ENCODE measurements around the gene MEF2C.

Gene MEF2C

DNA sequence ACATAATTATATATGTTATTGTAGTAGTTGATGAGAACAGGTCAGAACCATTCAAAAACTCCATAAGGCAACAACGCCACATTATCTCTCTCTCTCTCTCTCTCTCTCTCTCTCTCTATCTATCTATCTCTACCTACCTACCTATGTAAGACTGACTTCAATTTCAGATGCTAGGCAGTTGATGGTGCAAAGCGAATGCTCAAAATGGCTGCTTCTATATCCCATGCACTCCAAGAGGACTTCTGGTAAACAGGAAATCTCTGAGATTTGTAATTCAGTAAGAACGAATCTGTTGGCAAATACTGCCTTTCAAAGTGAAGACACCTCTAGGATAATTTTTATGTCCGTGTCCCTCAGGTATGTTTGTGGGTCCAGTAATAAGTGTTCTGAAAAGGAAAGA is 43.7 kb downstream of the MEF2C start:
- no peak for DNase-seq (ENCODE audit: low spot score)
- TF ChIP-seq, protein P1, sequence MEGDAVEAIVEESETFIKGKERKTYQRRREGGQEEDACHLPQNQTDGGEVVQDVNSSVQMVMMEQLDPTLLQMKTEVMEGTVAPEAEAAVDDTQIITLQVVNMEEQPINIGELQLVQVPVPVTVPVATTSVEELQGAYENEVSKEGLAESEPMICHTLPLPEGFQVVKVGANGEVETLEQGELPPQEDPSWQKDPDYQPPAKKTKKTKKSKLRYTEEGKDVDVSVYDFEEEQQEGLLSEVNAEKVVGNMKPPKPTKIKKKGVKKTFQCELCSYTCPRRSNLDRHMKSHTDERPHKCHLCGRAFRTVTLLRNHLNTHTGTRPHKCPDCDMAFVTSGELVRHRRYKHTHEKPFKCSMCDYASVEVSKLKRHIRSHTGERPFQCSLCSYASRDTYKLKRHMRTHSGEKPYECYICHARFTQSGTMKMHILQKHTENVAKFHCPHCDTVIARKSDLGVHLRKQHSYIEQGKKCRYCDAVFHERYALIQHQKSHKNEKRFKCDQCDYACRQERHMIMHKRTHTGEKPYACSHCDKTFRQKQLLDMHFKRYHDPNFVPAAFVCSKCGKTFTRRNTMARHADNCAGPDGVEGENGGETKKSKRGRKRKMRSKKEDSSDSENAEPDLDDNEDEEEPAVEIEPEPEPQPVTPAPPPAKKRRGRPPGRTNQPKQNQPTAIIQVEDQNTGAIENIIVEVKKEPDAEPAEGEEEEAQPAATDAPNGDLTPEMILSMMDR (IDR thresholded peaks at IDR 0.05; ENCODE audit: extremely low read depth, missing control alignments), result no peak

DNA sequence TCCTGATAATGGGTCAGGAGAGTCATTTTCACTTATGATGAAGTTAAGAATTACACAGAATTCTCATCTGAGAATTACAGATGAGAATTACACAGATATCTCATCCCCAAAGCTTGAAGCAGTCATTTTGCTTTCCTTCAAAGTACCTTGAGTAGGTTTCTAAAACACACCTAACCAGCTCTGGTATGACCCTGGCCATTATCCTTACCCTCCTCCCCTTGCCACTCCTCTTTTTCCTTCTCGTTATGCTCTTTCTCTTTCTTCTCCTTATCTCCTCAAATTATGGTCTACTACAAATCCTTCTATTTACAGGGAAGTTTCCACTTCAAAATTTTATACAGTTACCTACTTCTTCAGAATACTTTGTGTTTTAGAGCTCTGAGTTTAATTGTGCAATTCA is 44.5 kb downstream of the MEF2C start:
- TF ChIP-seq, protein P1 (IDR thresholded peaks at IDR 0.05; ENCODE audit: extremely low read depth, missing control alignments), result no peak
- DNase-seq (ENCODE audit: low spot score), result no peak

DNA sequence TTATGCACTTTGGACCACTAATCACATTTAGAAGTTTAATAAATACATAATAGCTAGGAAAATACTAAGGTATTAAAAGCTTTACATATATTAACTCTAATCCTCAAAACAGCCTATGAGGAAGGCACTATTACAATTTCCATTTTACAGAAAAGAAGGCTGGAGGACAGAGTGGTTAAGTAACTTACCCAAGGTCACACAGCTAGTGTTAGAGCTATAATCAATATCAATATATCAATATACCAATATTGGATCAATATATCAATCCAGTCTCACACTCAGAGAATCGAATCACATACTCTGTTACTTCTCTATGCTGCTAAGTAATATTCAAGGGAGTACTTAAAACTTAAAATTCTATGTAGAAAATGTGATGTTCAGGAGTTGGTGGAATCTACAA is 45.2 kb downstream of the MEF2C start:
- DNase-seq (ENCODE audit: low spot score), result no peak
- TF ChIP-seq, protein P1 (IDR thresholded peaks at IDR 0.05; ENCODE audit: extremely low read depth, missing control alignments), result no peak

DNA sequence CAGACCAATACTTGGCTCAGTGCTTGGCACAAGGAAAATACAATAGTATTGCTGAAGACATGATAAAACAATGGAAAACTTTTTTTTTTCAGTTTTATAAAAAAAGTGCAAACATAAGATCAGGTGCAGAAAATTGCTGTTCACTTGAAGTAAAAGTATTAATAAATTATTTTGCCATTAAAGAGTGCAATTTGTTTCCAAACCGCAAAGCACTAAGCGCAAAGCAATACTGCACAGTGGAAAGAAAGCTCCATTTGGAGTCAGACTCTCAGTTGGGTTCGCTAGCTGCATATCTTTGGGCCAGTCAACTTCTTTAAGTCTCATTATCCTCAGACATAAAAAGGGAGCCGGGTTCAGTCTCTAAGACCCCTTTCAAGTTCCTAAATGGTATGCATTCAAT is 45.8 kb downstream of the MEF2C start:
- TF ChIP-seq, protein P1 (IDR thresholded peaks at IDR 0.05; ENCODE audit: extremely low read depth, missing control alignments), result no peak

DNA sequence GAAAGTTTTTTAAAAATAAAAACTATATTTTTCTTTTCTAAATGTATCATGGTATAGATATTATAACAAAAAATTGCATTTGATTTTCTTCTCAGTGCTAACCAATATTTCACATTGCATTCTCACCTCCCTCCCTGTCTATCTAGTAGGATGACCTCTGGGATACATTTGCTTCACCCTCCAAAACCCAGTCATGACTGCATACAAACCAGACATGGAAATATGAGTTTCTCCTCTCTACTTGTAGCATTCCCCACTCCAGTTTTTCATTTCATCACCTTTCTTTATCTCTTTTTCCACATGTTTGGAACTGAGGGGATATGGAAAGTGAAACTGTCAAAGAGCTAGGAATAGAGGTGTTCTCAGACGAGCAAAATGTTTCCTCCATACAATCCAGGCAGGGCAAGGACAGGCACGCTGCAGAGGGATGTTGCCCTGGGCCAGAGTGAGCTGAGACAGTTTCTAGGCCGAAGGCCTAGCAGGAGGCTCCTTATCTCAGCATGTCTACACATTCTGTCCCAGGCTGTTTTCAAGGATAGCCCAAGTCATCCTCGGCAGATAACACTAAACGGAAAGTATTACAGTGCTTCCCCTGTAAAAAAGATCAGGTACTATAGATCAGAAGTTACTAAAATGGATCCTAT is 46.7 kb downstream of the MEF2C start:
- DNase-seq (ENCODE audit: low spot score), result no peak
- TF ChIP-seq, protein P1 (IDR thresholded peaks at IDR 0.05; ENCODE audit: extremely low read depth, missing control alignments), result no peak

More for the DNA sequence above, 45.8 kb downstream of the MEF2C start:
- DNase-seq (ENCODE audit: low spot score), result no peak

DNA sequence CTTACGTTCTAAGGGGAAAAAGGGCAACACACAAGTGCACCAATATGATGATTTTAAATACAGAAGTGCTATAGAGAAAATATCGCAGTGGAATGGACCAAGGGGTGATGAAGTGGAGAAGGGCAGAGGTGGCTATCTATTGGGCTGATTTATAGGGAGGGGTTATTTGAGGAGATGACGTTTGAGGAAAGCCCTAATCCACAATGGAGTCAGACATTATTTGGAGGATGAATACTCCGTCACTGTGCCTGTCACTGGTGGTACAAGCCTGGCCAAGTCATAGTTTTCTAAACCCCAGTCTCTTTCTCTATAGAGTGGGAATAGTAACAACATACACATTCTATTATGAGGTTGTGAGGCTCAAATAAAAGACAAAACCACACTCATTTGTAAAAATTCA is 48.5 kb downstream of the MEF2C start:
- TF ChIP-seq, protein P1 (IDR thresholded peaks at IDR 0.05; ENCODE audit: extremely low read depth, missing control alignments), result no peak
- no peak for DNase-seq (ENCODE audit: low spot score)

DNA sequence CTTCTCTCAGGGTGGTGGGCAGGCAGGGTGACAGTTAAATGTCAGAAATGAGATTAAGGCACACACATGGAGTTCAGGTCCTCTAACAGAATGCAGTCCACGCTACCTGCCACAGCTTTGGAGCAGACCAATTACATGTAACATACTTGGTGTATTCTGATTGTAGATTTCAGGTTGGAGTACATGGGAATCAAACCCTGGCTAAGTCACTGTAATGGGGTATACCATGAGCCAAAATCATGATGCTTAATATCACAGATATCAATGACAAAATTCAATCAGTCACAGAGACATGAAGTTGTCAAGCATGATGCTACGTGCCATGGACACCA is 48.9 kb downstream of the MEF2C start:
- TF ChIP-seq, protein P1 (IDR thresholded peaks at IDR 0.05; ENCODE audit: extremely low read depth, missing control alignments), result no peak
- DNase-seq (ENCODE audit: low spot score), result no peak
